Measurements from ENCODE around the gene ADTRP.

Gene ADTRP

GRCh38 chr6:11672256-11672655, 106.3 kb downstream of the ADTRP start:
- H3K27ac ChIP-seq = no peak overlapping the region
- no peak overlapping the region for H2AFZ ChIP-seq
- H3K4me3 ChIP-seq (ENCODE audit: low read depth, low read length) = no peak overlapping the region
- no peaks in the 10 kb centered on the region for H3K79me2 ChIP-seq
- no peak overlapping the region for H3K4me2 ChIP-seq (ENCODE audit: low read length)
- no peaks in the 10 kb centered on the region for H3K9me3 ChIP-seq (ENCODE audit: control insufficient read depth, low read length)
- TF ChIP-seq CTCF (IDR thresholded peaks at IDR 0.05) = no peak
- no peaks in the 10 kb centered on the region for H3K4me1 ChIP-seq
- no peak overlapping the region for H3K9ac ChIP-seq
- H3K36me3 ChIP-seq (ENCODE audit: control insufficient read depth, insufficient read depth, low read length) = no peaks in the 10 kb centered on the region
- no peaks in the 10 kb centered on the region for H3K27me3 ChIP-seq (ENCODE audit: control insufficient read depth, insufficient read depth, low read length)

GRCh38 chr6:11669696-11670095, 108.9 kb downstream of the ADTRP start:
- Histone ChIP-seq H3K4me3 (ENCODE audit: low read depth, low read length) (no peak overlapping the region), H2AFZ (no peak overlapping the region), H3K9ac (no peak overlapping the region), H3K79me2 (no peaks in the 10 kb centered on the region), H3K4me1 (no peaks in the 10 kb centered on the region), H3K9me3 (ENCODE audit: control insufficient read depth, low read length) (no peaks in the 10 kb centered on the region), H3K27me3 (ENCODE audit: control insufficient read depth, insufficient read depth, low read length) (no peaks in the 10 kb centered on the region), H3K4me2 (ENCODE audit: low read length) (no peak overlapping the region), H3K27ac (no peak overlapping the region), H3K36me3 (ENCODE audit: control insufficient read depth, insufficient read depth, low read length) (no peaks in the 10 kb centered on the region)
- no peak for TF ChIP-seq CTCF (IDR thresholded peaks at IDR 0.05)

- Histone ChIP-seq H3K79me2 (no peaks in the 10 kb centered on the region), H3K4me2 (ENCODE audit: low read length) (no peak overlapping the region)
These were observed 110.1 kb downstream of the ADTRP start for GRCh38 chr6:11668455-11668854.

GRCh38 chr6:11667876-11668275, 110.7 kb downstream of the ADTRP start:
- no peaks in the 10 kb centered on the region for H3K36me3 ChIP-seq (ENCODE audit: control insufficient read depth, insufficient read depth, low read length)
- H3K4me1 ChIP-seq = no peaks in the 10 kb centered on the region
- no peak overlapping the region for H3K4me3 ChIP-seq (ENCODE audit: low read depth, low read length)
- no peak overlapping the region for H3K9ac ChIP-seq
- no peaks in the 10 kb centered on the region for H3K27me3 ChIP-seq (ENCODE audit: control insufficient read depth, insufficient read depth, low read length)
- TF ChIP-seq CTCF (IDR thresholded peaks at IDR 0.05) = no peak
- no peaks in the 10 kb centered on the region for H3K9me3 ChIP-seq (ENCODE audit: control insufficient read depth, low read length)
- no peak overlapping the region for H2AFZ ChIP-seq
- H3K27ac ChIP-seq = no peak overlapping the region
- no peaks in the 10 kb centered on the region for H3K79me2 ChIP-seq
- H3K4me2 ChIP-seq (ENCODE audit: low read length) = no peak overlapping the region

More at GRCh38 chr6:11668455-11668854, 110.1 kb downstream of the ADTRP start:
- H3K4me1 ChIP-seq = no peaks in the 10 kb centered on the region
- no peaks in the 10 kb centered on the region for H3K36me3 ChIP-seq (ENCODE audit: control insufficient read depth, insufficient read depth, low read length)
- H3K27ac ChIP-seq = no peak overlapping the region
- TF ChIP-seq CTCF (IDR thresholded peaks at IDR 0.05) = no peak
- no peaks in the 10 kb centered on the region for H3K27me3 ChIP-seq (ENCODE audit: control insufficient read depth, insufficient read depth, low read length)
- no peak overlapping the region for H3K4me3 ChIP-seq (ENCODE audit: low read depth, low read length)
- no peak overlapping the region for H2AFZ ChIP-seq
- no peak overlapping the region for H3K9ac ChIP-seq
- H3K9me3 ChIP-seq (ENCODE audit: control insufficient read depth, low read length) = no peaks in the 10 kb centered on the region

GRCh38 chr6:11665604-11666326, 112.8 kb downstream of the ADTRP start:
- Histone ChIP-seq H3K79me2 (no peaks in the 10 kb centered on the region), H3K9ac (no peak overlapping the region), H2AFZ (no peak overlapping the region), H3K36me3 (ENCODE audit: control insufficient read depth, insufficient read depth, low read length) (no peaks in the 10 kb centered on the region), H3K4me1 (no peaks in the 10 kb centered on the region), H3K9me3 (ENCODE audit: control insufficient read depth, low read length) (no peaks in the 10 kb centered on the region), H3K27me3 (ENCODE audit: control insufficient read depth, insufficient read depth, low read length) (no peaks in the 10 kb centered on the region), H3K4me2 (ENCODE audit: low read length) (no peak overlapping the region), H3K27ac (no peak overlapping the region), H3K4me3 (ENCODE audit: low read depth, low read length) (no peak overlapping the region)
- TF ChIP-seq CTCF (IDR thresholded peaks at IDR 0.05) = no peak
